ENCODE results near the gene KIF13A.
A peak's percentile ranks its signal among the peaks of the same experiment; 100 is the strongest.

KIF13A gene

DNA sequence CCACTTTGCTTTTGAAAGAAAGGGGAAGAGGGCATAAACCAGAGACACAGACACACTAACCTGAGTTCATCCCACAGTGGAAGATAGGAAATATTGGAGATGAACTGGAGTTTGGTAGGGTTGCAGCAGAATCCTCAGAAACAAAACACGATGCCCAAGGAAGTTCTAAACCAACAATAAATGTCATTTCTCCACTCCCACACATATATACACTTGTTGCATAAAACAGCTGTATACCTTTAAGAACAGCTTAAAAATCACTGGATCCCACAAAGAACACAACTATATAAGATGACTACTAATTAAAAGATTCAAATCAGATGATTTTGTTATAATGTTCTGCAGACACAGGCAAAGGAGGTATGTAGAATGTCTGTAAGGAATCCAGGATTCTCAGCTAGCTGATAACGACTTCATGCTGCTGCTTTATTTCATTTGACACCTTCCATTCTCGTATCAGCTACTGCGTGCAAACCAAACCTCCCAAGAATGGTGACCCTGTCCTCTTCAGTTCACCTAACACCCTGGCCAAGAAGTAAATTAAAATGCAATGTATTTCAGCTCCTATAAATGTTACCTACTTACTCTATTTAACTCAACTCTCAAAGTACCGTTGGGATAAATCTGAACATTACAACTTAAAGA, 14.3 kb downstream of the KIF13A start:
- TF ChIP-seq REST (IDR thresholded peaks at IDR 0.05; ENCODE audit: insufficient replicate concordance, low read depth) (no peak), SPI1 (IDR thresholded peaks at IDR 0.05; ENCODE audit: borderline replicate concordance, low read depth) (peak; percentile 30; the same call in 1 of the 2 replicates), POLR2AphosphoS5 (IDR thresholded peaks at IDR 0.05; ENCODE audit: low read depth) (no peak)
- DNase-seq (ENCODE audit: low read depth in 1 of 2, low spot score in 1 of 2), result no peak
- Histone ChIP-seq H3K4me3 (replicated peaks; ENCODE audit: insufficient read depth, low read length) (no peak overlapping the region), H3K27ac (replicated peaks) (no peak overlapping the region), H3K27me3 (ENCODE audit: insufficient read depth, poor library complexity, severe bottlenecking) (no peaks in the 10 kb centered on the region)

- no peak for DNase-seq (ENCODE audit: low read depth in 1 of 2, low spot score in 1 of 2)
- Histone ChIP-seq H3K4me3 (replicated peaks; ENCODE audit: insufficient read depth, low read length) (no peak overlapping the region), H3K27ac (replicated peaks) (no peak overlapping the region), H3K27me3 (ENCODE audit: insufficient read depth, poor library complexity, severe bottlenecking) (no peaks in the 10 kb centered on the region)
- TF ChIP-seq SPI1 (IDR thresholded peaks at IDR 0.05; ENCODE audit: borderline replicate concordance, low read depth), result no peak
Observed at GRCh38 chr6:17972074-17972952, 15.1 kb downstream of the KIF13A start.

DNA sequence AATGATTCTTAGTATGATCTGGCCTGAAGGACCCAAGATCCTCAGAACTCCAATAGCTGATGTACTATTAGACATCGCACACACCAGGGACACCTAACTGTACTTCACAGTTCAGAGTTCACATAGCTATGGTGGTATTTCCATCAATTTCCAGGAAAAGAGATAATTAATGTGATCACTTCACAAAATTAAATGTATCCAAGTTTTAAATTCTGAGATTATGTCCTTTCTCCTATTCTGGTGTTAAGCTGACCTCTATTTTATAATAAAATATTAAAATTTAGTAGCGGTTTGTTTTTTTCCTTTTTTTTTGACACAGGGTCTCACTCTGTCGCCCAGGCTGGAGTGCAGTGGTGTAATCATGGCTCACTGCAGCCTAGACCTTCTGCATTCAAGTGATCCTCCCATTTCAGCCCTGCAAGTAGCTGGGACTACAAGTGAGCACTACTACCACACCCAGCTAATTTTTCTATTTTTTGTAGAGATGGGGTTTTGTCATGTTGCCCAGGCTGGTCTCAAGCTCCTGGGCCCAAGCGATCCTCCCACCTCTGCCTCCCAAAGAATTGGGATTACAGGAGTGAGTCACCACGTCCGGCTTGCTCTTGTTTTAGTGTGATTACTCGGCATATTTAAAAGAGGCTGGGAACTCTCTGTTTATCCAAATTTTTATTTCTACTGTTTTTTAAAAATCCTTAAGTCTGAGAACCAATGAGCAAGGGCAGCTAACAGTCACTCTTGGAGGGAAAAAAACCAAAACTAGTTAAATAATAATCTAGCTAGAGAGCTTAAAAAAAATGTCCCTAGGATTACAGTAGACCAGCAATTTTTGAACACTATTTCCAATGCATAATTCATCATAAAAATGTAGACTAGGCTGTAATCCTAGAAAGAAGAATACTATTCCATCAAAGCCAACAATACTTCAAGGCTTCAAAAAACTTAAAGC, 16.0 kb downstream of the KIF13A start:
- DNase-seq (ENCODE audit: low read depth in 1 of 2, low spot score in 1 of 2), result no peak
- Histone ChIP-seq H3K27me3 (ENCODE audit: insufficient read depth, poor library complexity, severe bottlenecking) (no peaks in the 10 kb centered on the region), H3K4me3 (replicated peaks; ENCODE audit: insufficient read depth, low read length) (no peak overlapping the region), H3K27ac (replicated peaks) (no peak overlapping the region)
- TF ChIP-seq SPI1 (IDR thresholded peaks at IDR 0.05; ENCODE audit: borderline replicate concordance, low read depth) (no peak), GABPA (IDR thresholded peaks at IDR 0.05; ENCODE audit: low read depth) (no peak), POLR2AphosphoS5 (IDR thresholded peaks at IDR 0.05; ENCODE audit: low read depth) (no peak), REST (IDR thresholded peaks at IDR 0.05; ENCODE audit: insufficient replicate concordance, low read depth) (no peak)
- TF ChIP-seq, protein P1, sequence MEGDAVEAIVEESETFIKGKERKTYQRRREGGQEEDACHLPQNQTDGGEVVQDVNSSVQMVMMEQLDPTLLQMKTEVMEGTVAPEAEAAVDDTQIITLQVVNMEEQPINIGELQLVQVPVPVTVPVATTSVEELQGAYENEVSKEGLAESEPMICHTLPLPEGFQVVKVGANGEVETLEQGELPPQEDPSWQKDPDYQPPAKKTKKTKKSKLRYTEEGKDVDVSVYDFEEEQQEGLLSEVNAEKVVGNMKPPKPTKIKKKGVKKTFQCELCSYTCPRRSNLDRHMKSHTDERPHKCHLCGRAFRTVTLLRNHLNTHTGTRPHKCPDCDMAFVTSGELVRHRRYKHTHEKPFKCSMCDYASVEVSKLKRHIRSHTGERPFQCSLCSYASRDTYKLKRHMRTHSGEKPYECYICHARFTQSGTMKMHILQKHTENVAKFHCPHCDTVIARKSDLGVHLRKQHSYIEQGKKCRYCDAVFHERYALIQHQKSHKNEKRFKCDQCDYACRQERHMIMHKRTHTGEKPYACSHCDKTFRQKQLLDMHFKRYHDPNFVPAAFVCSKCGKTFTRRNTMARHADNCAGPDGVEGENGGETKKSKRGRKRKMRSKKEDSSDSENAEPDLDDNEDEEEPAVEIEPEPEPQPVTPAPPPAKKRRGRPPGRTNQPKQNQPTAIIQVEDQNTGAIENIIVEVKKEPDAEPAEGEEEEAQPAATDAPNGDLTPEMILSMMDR (IDR thresholded peaks at IDR 0.05; ENCODE audit: insufficient read depth, low read length), result no peak

DNA sequence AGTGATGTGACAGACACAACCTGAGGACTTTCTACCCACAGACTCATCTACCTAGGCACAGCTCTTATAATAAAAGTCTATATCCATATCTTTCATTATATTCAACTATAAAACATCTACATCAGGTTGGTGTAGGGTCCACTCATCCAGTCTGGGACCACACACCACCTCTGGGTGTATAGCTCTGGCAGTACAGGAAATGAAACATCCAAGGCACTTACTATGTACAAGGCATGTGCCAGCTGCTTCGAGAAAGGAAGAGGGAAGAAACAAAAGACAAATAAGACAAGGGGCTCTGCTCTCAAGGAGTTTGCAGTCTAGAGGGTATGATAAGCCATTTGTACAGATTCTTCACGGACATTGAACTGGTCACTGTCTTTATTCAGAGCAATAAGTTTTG, 18.6 kb downstream of the KIF13A start:
- TF ChIP-seq GABPA (IDR thresholded peaks at IDR 0.05; ENCODE audit: low read depth) (no peak), SPI1 (IDR thresholded peaks at IDR 0.05; ENCODE audit: borderline replicate concordance, low read depth) (no peak), REST (IDR thresholded peaks at IDR 0.05; ENCODE audit: insufficient replicate concordance, low read depth) (no peak), POLR2AphosphoS5 (IDR thresholded peaks at IDR 0.05; ENCODE audit: low read depth) (no peak)
- TF ChIP-seq, protein P1 (IDR thresholded peaks at IDR 0.05; ENCODE audit: insufficient read depth, low read length), result no peak
- H3K27ac ChIP-seq (replicated peaks), result no peak overlapping the region
- no peak overlapping the region for H3K4me3 ChIP-seq (replicated peaks; ENCODE audit: insufficient read depth, low read length)
- H3K27me3 ChIP-seq (ENCODE audit: insufficient read depth, poor library complexity, severe bottlenecking), result no peaks in the 10 kb centered on the region
- DNase-seq (ENCODE audit: low read depth in 1 of 2, low spot score in 1 of 2), result no peak

Data from HL-60 (cell line).